GM19452 (cell line): ENCODE results near the gene MFSD11.
"Not testable (repeated sequence)": the region's sequence is repeated elsewhere in the genome, so short reads cannot be mapped to it uniquely, and the experiment has no call there.

Experiments used
- ATAC-seq: cut with Tn5 transposase; IDR thresholded peaks from one replicate; pipeline ENCODE4 v1.9.1; 2021; ENCODE audit not compliant: unreplicated experiment

The MFSD11 gene

DNA sequence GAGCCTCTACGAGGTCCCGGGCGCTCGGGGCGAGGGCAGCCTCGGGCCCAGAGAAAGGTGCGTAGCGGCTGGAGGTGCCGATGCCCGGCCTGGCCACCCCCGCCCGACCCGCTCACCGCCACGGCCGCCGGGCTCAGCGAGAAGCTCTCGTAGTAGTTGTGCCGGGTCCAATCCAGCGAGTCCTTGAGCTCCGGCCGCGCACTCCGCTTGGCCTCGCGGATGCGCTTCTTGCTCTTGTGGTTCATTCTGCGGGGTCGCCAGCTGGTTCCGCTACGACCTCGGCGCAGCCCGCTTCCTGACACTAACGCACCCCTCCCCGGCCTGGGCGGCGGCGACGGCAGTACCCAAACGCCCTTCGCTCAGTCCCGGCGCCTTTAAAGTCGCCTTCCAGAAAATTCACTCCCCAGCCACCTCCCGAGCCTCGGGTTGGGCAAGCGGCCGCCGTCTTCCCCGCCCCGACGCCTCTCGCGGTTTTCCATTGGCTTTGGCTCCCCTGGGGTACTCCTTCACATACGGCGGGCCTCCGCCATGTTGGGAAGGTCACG, 11.6 kb upstream of the MFSD11 start, which contains the start of gene JMJD6:
Gene JMJD6, minus strand, starts transcription at position 376 of the 545 bp plus-strand sequence. Its CDS starts 131 bp downstream, at position 245.
- peak; percentile 51 for ATAC-seq

DNA sequence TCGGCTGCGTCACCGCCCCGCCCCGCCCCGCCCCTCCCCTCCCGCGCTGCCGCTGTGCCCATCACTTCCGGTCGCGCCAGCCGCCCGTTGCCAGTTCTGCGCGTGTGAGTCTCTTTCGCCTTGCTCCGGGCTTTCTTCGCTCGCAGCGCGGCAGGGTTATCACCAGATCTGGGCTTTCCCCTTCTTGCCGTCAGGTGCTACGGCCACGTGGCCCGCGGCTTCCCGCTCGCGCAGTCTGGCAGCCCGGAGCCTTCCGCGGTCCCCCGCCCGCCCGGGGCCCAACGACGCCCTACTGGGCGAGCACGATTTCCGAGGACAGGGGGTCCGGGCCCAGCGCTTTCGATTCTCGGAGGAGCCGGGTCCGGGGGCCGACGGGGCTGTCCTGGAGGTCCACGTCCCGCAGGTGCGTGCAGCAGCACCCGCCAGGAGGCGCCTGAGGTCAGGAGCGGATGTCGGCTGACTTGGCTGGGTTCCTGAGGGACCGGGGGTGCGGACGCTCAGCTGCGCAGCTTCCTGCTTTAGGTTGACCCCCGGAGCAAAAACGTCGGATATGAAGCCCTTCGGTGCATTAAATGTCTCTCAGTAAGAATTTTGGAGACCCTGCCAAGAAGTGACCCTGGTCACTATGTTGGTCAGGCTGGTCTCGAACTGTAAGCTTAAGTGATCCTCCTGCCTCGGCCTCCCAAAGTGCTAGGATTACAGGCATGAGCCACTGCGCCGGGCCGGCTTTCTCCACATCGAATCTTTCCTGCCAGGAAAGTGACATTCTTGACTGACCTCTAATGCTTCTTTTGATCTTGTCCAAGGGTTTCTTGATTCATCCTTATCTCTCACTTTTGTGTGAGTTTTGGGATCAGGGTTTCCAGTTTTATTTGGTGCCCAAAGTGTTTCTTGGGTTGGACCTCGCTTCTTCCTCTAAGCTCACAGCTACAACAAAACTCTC, 10.9 kb upstream of the MFSD11 start, which contains the start of gene METTL23:
Gene METTL23, plus strand, starts transcription at position 64 of the 943 bp plus-strand sequence. CDS start 2,872 bp downstream, outside the sequence.
- peak; percentile 45 for ATAC-seq

DNA sequence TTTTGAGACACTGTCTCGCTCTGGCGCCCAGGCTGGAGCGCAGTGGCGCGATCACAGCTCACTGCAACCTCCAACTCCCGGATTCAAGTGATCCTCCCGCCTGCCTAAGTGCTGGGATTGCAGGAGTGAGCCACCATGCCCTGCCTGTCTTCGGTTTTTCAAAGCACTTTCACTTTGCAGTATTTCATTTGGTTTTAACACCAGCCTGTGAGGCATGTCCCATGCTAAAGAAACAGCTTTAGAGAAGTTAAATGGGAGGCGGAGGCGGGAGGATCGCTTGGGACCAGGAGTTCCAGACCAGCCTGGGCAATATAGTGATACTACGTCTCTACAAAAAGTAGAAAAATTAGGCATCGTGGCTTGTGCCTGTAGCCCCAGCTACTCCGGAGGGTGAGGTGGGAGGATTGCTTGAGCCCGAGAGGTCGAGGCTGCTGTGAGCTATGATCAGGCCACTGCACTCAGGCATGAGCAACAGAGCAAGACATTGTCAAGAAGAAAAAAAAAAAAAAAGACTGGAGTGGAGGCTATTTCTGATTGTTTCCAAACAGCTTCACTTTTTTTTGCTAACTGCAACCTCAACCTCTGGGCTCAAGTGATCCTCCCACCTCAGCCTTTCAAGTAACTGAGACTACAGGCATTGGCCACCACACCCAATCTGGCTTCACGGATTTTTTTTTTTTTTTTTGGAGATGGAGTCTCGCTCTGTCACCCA, 10.0 kb upstream of the MFSD11 start:
- ATAC-seq = no peak

DNA sequence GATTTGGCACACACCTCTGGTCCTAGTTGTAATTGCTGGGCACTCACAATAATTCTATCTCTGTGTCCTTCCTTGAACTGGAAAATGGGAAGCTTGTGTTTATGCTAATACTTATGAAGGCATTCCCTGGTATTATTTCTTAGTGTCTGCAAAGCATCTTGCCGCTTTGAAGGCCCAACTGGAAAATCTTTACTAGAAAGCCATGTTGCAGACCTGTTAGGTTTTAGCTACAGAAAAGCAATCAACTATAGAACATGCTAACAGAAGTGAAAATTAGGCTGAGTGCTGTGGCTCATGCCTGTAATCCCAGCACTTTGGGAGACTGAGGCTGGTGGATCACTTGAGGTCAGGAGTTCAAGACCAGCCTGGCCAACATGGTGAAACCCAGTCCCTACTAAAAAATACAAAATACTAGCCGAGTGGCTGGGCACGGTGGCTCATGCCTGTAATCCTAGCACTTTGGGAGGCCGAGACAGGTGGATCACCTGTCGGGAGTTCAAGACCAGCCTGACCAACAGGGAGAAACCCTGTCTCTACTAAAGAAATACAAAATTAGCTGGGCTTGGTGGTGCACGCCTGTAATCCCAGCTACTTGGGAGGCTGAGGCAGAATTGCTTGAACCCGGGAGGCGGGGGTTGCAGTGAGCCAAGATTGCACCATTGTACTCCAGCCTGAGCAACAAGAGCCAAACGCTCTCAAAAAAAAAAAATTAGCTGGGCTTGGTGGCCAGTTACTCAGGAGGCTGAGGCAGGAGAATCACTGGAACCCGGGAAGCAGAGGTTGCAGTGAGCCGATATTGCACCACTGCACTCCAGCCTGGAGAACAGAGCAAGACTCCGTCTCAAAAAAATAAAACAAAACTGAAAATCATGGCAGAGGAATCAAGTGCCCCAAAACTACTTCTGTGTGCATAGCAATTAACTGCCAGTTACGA, 5.9 kb upstream of the MFSD11 start:
- ATAC-seq = not testable (repeated sequence)

DNA sequence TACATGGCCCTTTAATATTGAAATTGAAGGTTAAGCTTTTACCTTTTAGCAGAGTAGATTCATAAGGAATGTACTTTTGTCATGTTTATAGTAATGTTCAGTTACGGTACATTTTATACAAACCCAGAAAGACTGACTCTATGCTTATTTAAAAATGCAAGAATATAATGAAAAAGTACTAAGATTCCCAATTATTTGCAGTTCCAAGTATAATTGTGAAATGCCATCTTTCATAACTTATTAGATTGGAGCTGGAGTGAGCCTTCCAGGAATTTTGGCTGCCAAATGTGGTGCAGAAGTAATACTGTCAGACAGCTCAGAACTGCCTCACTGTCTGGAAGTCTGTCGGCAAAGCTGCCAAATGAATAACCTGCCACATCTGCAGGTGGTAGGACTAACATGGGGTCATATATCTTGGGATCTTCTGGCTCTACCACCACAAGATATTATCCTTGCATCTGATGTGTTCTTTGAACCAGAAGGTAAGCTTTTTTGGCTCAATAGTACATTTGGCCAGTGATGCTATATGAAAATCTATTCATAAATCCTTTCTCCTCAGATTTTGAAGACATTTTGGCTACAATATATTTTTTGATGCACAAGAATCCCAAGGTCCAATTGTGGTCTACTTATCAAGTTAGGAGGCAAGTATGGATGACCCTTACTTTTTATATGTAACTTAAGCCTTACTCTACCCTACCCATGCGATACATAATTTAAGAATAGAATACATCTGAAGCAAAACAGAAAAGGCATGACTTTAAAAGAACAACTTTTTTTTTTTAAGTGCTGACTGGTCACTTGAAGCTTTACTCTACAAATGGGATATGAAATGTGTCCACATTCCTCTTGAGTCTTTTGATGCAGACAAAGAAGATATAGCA, 4.9 kb upstream of the MFSD11 start:
- no peak for ATAC-seq

DNA sequence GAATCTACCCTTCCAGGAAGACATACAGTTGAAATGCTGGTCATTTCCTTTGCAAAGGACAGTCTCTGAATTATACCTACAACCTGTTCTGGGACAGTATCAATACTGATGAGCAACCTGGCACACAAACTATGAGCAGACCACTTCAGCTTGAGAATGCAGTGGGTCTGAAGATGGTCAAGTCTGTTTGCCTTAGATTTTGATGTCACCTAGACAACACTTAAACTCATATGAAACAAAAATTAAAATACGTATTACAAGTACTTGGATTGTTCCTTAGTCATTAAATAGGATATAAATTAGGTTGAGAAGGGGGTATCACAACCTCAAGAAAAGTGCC, 4.3 kb upstream of the MFSD11 start:
- no peak for ATAC-seq

DNA sequence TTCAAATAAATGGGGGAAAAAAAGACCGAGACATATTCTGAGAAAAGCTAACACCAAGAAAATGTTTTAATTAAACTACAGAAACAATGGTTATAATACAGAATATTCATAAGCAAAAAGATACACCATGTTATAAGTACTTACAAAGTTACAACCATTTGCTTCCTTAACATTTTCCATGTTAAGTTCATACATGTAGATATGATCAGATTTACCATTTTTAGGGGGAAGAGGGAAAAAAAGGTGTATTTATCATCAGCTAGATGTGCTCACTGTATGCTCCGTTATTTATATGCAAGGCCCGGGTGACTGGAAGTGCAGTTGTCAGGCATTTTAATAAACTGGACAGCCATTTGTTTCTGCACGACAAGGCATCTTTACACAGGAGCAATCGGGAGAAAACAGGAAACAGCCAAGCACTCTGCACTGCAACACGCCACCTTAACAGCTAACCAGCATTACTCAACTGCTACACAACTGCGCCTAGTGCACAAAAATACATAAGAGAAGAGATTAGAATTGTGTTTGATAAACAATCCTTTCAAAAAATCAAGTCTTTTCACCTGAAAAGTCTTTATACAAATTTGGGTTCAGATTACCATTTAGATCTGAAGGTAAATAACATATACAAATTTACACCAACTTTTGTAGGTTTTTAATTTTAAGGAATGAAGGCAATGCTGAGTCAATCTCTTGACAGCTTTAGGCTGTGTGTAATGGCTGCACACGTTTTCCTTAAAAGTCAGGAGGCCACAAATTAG, 3.7 kb upstream of the MFSD11 start:
- no peak for ATAC-seq

DNA sequence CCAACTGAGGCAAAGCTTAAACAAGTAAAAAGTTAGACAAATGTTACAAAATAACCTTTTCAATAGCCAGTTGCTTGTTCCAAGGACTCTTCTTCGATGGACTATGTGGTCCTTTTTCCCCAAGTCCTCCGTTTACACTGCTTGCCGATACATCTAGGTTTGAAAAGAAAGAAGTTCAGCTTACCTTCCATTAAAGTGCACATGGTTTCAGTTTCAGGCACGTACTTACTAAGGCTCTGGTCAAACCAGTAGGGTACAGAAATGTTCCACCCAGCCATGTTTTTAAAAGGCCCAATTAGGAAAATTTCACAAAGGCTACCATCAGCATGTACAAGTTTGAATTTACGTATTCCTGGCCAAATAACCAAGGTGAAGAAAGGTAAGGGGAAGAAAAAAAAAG, 2.9 kb upstream of the MFSD11 start:
- ATAC-seq = no peak

DNA sequence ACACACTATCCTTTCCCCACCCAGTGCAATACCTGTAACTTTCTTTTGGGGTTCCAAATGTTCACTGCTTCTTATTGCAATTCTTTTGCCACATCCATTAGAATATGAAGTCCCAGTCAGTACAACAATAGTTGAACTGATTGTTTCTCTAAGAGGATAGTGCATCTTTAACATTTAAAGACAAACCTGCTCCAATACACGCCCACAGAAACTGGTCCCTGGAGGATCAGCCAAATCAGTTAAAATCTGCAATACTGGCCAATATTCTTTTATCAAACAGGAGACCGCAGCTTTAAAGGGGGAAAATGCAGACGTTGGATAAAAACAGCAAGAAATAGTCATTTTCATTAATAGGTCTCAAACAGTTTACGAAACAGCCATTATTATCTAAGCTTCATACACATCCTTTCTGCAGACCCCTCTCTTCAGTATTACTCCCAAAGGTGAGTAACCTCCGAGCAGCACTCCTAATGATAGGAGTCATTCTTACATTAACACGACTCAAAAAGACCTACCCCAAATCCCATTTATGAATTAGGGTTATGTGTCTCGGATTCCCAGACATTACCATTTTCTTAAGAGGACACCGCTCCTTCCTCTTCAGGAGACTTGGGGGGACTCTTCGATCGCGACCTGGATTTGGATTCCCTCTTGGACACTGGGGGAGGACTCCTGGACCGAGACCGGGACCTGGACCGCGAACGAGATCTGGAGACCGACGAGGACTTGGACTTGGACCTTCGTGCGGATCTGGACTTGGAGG, 2.2 kb upstream of the MFSD11 start:
- ATAC-seq = no peak

DNA sequence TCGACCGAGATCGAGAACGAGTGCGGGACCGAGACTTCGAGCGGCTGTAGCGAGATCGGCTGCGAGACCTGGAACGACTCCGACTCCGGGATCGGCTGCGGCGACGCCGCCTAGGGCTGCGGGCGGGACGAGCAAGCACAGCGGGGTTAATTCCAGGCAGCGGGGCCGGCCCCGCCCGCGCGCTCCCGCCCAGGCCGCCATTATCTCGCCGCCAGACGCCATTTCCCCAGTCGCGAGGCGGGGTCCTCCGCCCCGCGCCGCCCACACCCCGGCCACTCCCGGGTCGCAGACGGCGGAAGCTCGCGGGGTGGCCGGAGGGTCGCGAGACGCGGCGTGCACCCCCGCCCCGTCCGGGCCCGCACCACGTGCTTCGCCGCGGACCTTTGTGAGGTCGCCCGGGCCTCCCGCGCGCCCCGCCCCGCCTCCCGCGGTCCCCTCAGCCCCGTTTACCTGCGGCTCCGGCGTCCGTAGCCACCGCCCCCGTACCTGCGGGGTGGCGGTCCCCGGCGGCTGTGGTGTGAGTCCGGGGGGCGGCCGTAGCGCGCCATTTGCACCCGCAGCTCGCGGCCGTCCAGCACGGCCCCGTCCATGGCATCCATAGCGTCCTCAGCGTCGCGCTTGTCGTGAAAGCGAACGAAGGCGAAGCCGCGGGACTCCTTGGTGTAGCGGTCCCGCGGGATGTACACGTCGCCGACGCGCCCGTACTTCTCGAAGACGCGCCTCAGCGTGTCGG, 1.4 kb upstream of the MFSD11 start:
- ATAC-seq = peak; percentile 10

DNA sequence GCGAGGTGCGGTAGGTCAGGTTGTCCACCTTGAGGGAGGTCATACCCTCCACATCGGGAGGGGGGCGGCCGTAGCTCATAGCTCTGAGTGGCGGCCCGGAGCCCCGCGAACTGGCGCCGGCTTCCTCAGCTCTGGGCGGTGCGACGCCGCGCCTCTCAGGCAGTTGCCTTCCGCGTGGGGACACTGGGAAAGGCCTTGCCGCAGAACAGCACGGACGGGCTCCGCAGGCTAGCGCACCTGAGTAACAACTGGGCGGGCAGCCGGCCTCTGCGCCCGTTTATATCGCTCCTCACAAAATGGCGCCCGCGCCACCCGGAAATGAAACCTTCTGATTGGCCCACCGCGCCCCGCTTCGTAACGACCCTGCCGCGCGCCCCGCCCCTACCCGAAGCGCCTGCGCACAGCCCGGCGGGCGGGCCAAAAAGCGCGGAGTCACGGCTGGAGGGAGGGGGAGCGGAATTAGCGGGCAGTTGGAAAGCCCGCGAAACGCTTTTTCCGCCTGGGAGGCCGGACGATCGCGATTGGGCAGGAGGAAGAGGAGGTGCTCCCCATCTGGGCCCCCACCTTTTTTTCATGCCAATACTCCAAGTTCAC, 740 bp upstream of the MFSD11 start, which contains the start of gene SRSF2:
Gene SRSF2, minus strand, starts transcription at position 250 of the 594 bp plus-strand sequence. Its CDS starts 171 bp downstream, at position 79.
- peak; percentile 62 for ATAC-seq

DNA sequence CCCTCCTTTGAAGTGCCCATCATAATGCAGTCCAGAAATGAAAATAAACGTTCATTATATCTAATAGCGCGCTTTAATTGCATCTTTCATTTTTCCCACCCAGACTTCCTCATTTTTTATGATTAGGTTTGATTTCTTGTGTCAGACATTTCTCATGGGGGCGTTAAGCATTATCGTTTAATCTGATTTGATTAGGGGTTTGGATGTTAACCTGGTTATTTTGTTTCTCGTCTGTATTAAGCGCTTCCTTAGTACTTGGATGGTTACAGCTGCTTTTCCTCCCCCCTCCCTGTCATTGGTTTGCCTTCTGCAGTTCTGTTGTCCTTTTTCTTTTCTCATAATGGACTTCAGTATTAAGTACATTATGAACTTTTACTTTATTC, 540 bp downstream of the MFSD11 start:
- ATAC-seq = no peak

DNA sequence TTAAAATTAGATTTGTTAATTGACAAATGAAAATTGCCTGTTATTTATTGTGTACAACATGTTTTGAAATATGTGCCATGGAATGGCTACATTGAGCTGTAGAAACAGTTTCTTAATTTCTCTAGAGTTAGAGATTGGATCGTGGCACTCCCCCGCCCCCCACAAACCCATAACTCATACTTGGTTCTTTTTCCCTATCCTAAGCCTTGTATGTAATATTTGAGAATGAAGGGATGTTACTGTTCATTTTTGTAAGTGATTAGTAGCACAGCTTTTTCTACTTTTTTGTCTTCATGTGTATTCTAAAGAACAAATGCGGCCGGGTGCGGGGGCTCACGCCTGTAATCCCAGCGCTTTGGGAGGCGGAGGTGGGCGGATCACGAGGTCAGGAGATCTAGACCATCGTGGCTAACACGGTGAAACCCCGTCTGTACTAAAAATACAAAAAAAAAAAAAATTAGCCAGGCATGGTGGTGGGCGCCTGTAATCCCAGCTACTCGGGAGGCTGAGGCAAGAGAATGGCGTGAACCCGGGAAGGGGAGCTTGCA, 1.7 kb downstream of the MFSD11 start:
- not testable (repeated sequence) for ATAC-seq

DNA sequence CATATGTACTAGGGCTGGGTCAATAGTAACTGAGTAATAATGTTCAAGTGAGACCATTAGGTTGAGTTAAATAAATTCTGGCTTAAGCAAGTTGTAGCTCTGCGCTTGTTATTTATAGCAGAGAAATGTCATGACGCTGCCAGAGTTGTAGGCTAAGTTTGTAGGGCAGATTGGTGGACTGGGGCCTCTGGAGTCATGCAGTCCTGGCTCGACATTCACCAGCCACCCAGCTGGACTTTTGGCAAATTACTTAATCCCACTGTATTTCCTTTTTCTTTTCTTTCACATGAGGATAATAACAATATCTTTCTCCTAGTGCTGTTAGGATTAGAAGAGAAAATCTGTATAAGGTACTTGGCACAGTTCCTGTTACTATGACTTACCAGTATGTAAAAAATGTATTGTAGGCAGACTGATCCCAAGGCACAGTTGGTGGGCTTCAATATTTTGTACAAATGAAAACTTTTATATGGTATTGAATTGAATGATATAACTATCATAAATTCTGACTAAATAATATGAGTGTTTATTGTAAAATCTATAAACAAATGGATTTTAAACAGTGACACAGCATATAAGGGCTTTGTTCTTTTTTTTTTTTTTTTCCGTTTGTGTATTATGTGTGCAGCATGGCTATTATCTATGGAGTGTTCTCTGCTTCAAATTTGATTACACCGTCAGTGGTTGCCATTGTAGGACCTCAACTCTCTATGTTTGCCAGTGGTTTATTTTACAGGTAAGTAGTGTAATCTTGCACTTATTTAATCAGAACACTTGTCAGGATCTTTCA, 2.6 kb downstream of the MFSD11 start:
- ATAC-seq = no peak

DNA sequence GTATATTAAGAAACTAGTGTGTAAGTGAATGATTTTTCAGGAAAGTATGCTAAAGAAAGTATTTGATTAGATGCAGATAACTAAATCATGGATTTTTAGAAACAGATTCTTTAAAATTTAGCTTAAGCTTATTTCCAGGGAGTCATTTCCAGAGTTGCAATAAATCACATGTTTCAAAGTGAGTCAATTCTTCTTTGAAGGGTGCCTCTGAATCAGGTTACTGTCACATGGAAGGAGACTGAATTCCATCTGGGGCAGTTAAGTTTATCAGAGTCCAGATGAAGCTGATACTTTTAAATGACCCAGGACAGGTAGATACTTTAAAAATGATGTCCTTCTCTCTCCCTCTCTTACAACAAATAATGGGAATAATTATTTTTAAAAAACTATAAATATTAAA, 5.0 kb downstream of the MFSD11 start:
- ATAC-seq = no peak

DNA sequence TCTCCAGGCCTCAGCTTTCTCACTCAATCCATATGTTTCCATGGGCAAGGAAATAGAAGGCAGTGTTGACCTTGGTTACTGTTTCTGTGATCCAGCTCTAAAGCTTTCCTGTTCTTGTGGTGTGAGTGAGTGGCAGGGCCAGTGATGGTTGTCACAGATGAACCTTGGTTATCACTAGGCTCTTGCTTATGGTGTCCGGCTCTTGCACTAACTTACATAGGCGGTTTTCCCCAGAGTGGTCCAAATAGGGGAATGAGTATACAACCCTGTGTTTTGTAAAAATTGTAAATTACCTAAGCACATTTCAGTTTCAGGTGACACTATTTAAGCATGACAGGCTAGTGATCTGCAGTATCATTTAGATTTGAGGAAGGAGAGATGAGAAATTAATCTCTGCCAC, 6.8 kb downstream of the MFSD11 start:
- ATAC-seq = no peak
